Activated CD8-positive, alpha-beta T cell treated with anti-CD3 and anti-CD28 coated beads for 36 hours (primary cell): ENCODE results near the gene ABCA5. TPM values are rescaled to one million over a fixed set of nuclear protein-coding genes. Genes with fewer than 3 reads are reported as not detected.

Experiments used
- ATAC-seq: fragments of 200-7000 bp; cut with Tn5 transposase; one replicate; pipeline ENCODE4 v1.10.0; 2021; ENCODE audit warnings: mild to moderate bottlenecking, moderate library complexity
- CTCF ChIA-PET: fragments of 350-600 bp; sonication (Branson Sonifier 250); formaldehyde crosslinking; loops from one replicate; lab custom pipeline; 2021; ENCODE audit warnings: antibody characterized with exemption; lab: Charles Lee
- POLR2A ChIA-PET: fragments of 350-600 bp; sonication (Branson Sonifier 250); formaldehyde crosslinking; loops from one replicate; lab custom pipeline; 2021; ENCODE audit warnings: antibody characterized with exemption; lab: Charles Lee
- DNase-seq: peaks from one replicate; pipeline ENCODE4 v3.0.0-alpha.2; 2020
- H3K27ac Mint-ChIP-seq: one replicate; pipeline ENCODE4 v1.8.0; 2021; ENCODE audit warnings: mild to moderate bottlenecking, mixed read lengths
- H3K27me3 Mint-ChIP-seq: one replicate; pipeline ENCODE4 v1.8.0; 2021; ENCODE audit warnings: mixed read lengths
- H3K36me3 Mint-ChIP-seq: one replicate; pipeline ENCODE4 v1.8.0; 2021; ENCODE audit warnings: low read depth, mixed read lengths
- H3K4me1 Mint-ChIP-seq: one replicate; pipeline ENCODE4 v1.8.0; 2021; ENCODE audit warnings: low read depth, mixed read lengths
- H3K4me3 Mint-ChIP-seq: one replicate; pipeline ENCODE4 v1.8.0; 2021; ENCODE audit warnings: mild to moderate bottlenecking, moderate library complexity, mixed read lengths
- H3K9me3 Mint-ChIP-seq: one replicate; pipeline ENCODE4 v1.8.0; 2021; ENCODE audit warnings: mixed read lengths
- CTCF ChIP-seq: fragments of 200-600 bp; IDR thresholded peaks from one replicate; pipeline ENCODE4 v1.8.0; 2022; ENCODE audit warnings: antibody characterized with exemption, mild to moderate bottlenecking
- intact Hi-C: fragments of 100-400 bp; cut with micrococcal nuclease; formaldehyde crosslinking; loops from one replicate; pipeline ENCODE4 v1.10.0; 2022
- total RNA-seq, 2 experiments: library from RNA; stranded (reverse); gene quantifications; one replicate each; pipeline ENCODE4 v1.2.3, GENCODE V29; 2021

Gene ABCA5
- total RNA-seq, 2 experiments from 2014 or later, result 12.4 to 13.2 TPM

DNA sequence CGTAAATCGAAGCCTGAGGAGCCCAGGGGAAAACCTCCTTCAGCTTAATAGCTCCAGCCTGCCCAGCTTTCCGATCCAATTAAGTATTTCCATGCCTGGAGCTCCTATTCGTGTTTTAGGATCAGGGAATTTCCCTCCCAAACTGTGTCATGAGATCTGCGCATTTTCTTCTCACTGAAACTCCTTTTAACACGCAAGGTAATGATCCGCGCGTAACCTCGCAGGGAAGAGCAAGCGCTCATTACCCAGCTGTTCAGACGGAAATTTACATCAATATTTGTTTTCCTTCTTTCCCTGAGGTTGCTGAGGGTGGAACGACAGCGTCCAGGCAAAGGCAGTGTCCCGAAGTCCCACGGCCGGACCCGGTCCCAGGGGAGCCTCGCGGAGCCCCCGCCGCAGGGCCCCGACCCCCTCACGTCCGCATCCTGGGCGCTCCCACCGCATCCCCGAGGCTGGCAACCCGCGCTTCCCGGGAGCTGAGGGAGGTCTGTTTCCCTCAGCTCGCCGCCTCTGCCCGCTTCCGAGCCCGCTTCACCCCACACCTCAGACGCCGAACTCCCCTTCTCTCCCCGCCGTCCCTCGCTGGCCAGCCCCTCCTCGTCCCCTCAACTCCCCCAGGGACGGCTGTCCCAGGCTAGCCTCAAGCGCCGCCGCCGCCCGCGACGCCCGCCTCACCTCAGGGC, 415 bp downstream of the ABCA5 start:
- Mint-ChIP-seq H3K4me1 (peaks cover 36% of the 10 kb centered on the region), H3K9me3 (peaks cover 6% of the 10 kb centered on the region), H3K36me3 (peaks cover 6% of the 10 kb centered on the region), H3K27me3 (peaks cover 2% of the 10 kb centered on the region), H3K27ac (peak overlapping the region; percentile 91), H3K4me3 (peak overlapping the region; percentile 94)
- no peak for TF ChIP-seq CTCF
- no peak for ATAC-seq
- ChIA-PET POLR2A (interaction anchor here (0.7 to 1.4 kb wide), 5 partner anchors 9 to 921 kb away, joined by 3 to 5 read pairs (median 3); no protein-coding TSS in a partner anchor), CTCF (interaction anchor here (0.8 to 2.0 kb wide), 4 partner anchors 8 to 88 kb away, joined by 3 to 8 read pairs (median 6); partner anchors contain the start of gene MAP2K6)
- intact Hi-C loops, result no loop called here
- DNase-seq, result peak; percentile 21

- POLR2A ChIA-PET, result interaction anchor here (0.9 to 1.4 kb wide), 2 partner anchors 10 to 73 kb away, joined by 3 to 5 read pairs; no protein-coding TSS in a partner anchor
- H3K4me3 Mint-ChIP-seq, result peak overlapping the region; percentile 94
- ATAC-seq, result no peak
- peaks cover 36% of the 10 kb centered on the region for H3K4me1 Mint-ChIP-seq
- peaks cover 9% of the 10 kb centered on the region for H3K36me3 Mint-ChIP-seq
- DNase-seq, result no peak
- H3K9me3 Mint-ChIP-seq, result peaks cover 6% of the 10 kb centered on the region
- no peak for TF ChIP-seq CTCF
- CTCF ChIA-PET, result interaction anchor here (0.8 to 2.0 kb wide), 3 partner anchors 9 to 89 kb away, joined by 3 to 8 read pairs (median 7); partner anchors contain the start of gene MAP2K6
- intact Hi-C loops, result no loop called here
- H3K27me3 Mint-ChIP-seq, result no peaks in the 10 kb centered on the region
- peak overlapping the region; percentile 52 for H3K27ac Mint-ChIP-seq
These were observed 1.2 kb downstream of the ABCA5 start for GRCh38 chr17:69325518-69326376.

GRCh38 chr17:69323806-69324205, 3.1 kb downstream of the ABCA5 start:
- ATAC-seq, result no peak
- ChIA-PET CTCF (no interaction called here), POLR2A (no interaction called here)
- intact Hi-C loops, result no loop called here
- no peak for TF ChIP-seq CTCF
- Mint-ChIP-seq H3K36me3 (peaks cover 6% of the 10 kb centered on the region), H3K27me3 (no peaks in the 10 kb centered on the region), H3K4me3 (no peak overlapping the region), H3K4me1 (peaks cover 36% of the 10 kb centered on the region), H3K9me3 (peaks cover 2% of the 10 kb centered on the region), H3K27ac (no peak overlapping the region)
- DNase-seq, result no peak

GRCh38 chr17:69320908-69321238, 6.1 kb downstream of the ABCA5 start:
- CTCF ChIA-PET, result interaction anchor here (1.2 kb wide), 1 partner anchor 74 kb away, joined by 3 read pairs; no protein-coding TSS in a partner anchor
- Mint-ChIP-seq H3K4me3 (no peak overlapping the region), H3K4me1 (peaks cover 31% of the 10 kb centered on the region), H3K9me3 (no peaks in the 10 kb centered on the region), H3K27me3 (no peaks in the 10 kb centered on the region), H3K27ac (no peak overlapping the region), H3K36me3 (peaks cover 11% of the 10 kb centered on the region)
- ATAC-seq, result no peak
- intact Hi-C loops, result no loop called here
- POLR2A ChIA-PET, result no interaction called here
- TF ChIP-seq CTCF, result no peak
- DNase-seq, result no peak
